ENCODE results near the gene INPP5F.

The INPP5F gene

GRCh38 chr10:119725828-119726675 lies at the start of gene INPP5F:
TSS of gene INPP5F (plus strand) at chr10:119726050. CDS start at chr10:119726263, 213 bp downstream.
- DNase-seq = peak; percentile 96 to 98
- no peak for TF ChIP-seq GATA1 (IDR thresholded peaks at IDR 0.05; ENCODE audit: low read depth, low read length)
- peak; percentile 52 for TF ChIP-seq POLR2A (IDR thresholded peaks at IDR 0.05; ENCODE audit: low read length)

- DNase-seq = no peak
- no peak for TF ChIP-seq POLR2A (IDR thresholded peaks at IDR 0.05; ENCODE audit: low read length)
- TF ChIP-seq GATA1 (IDR thresholded peaks at IDR 0.05; ENCODE audit: low read depth, low read length) = no peak
Measured at GRCh38 chr10:119677126-119677525, 48.7 kb upstream of the INPP5F start.

- no peak for DNase-seq
- TF ChIP-seq POLR2A (IDR thresholded peaks at IDR 0.05; ENCODE audit: low read length) (no peak), GATA1 (IDR thresholded peaks at IDR 0.05; ENCODE audit: low read depth, low read length) (no peak)
Measured at GRCh38 chr10:119677904-119678755, 47.7 kb upstream of the INPP5F start.

- TF ChIP-seq GATA1 (IDR thresholded peaks at IDR 0.05; ENCODE audit: low read depth, low read length) (no peak), POLR2A (IDR thresholded peaks at IDR 0.05; ENCODE audit: low read length) (no peak)
Measured at GRCh38 chr10:119679480-119679829, 46.4 kb upstream of the INPP5F start.

GRCh38 chr10:119680050-119680449 lies 45.8 kb upstream of the INPP5F start:
- TF ChIP-seq POLR2A (IDR thresholded peaks at IDR 0.05; ENCODE audit: low read length) = no peak
- TF ChIP-seq GATA1 (IDR thresholded peaks at IDR 0.05; ENCODE audit: low read depth, low read length) = no peak
- no peak for DNase-seq

More at GRCh38 chr10:119679480-119679829, 46.4 kb upstream of the INPP5F start:
- DNase-seq = no peak

GRCh38 chr10:119680650-119681081 lies 45.2 kb upstream of the INPP5F start:
- no peak for DNase-seq
- TF ChIP-seq POLR2A (IDR thresholded peaks at IDR 0.05; ENCODE audit: low read length) = no peak
- no peak for TF ChIP-seq GATA1 (IDR thresholded peaks at IDR 0.05; ENCODE audit: low read depth, low read length)

GRCh38 chr10:119686465-119687191 lies 39.2 kb upstream of the INPP5F start:
- peak; percentile 71 to 85 for DNase-seq
- no peak for TF ChIP-seq GATA1 (IDR thresholded peaks at IDR 0.05; ENCODE audit: low read depth, low read length)
- TF ChIP-seq POLR2A (IDR thresholded peaks at IDR 0.05; ENCODE audit: low read length) = no peak

- no peak for DNase-seq
- TF ChIP-seq POLR2A (IDR thresholded peaks at IDR 0.05; ENCODE audit: low read length) = no peak
- TF ChIP-seq GATA1 (IDR thresholded peaks at IDR 0.05; ENCODE audit: low read depth, low read length) = no peak
Measured at GRCh38 chr10:119687192-119688032, 38.4 kb upstream of the INPP5F start.

- TF ChIP-seq POLR2A (IDR thresholded peaks at IDR 0.05; ENCODE audit: low read length) = no peak
- no peak for TF ChIP-seq GATA1 (IDR thresholded peaks at IDR 0.05; ENCODE audit: low read depth, low read length)
- peak in 1 of 2 experiments; percentile 17 for DNase-seq
Measured at GRCh38 chr10:119688033-119688508, 37.8 kb upstream of the INPP5F start.

GRCh38 chr10:119689016-119689580 lies 36.8 kb upstream of the INPP5F start:
- no peak for TF ChIP-seq POLR2A (IDR thresholded peaks at IDR 0.05; ENCODE audit: low read length)
- TF ChIP-seq GATA1 (IDR thresholded peaks at IDR 0.05; ENCODE audit: low read depth, low read length) = no peak
- no peak for DNase-seq

GRCh38 chr10:119691726-119692125 lies 34.1 kb upstream of the INPP5F start:
- peak; percentile 59 to 79 for DNase-seq
- no peak for TF ChIP-seq GATA1 (IDR thresholded peaks at IDR 0.05; ENCODE audit: low read depth, low read length)
- no peak for TF ChIP-seq POLR2A (IDR thresholded peaks at IDR 0.05; ENCODE audit: low read length)

GRCh38 chr10:119693262-119693957 lies 32.4 kb upstream of the INPP5F start:
- TF ChIP-seq GATA1 (IDR thresholded peaks at IDR 0.05; ENCODE audit: low read depth, low read length) (no peak), POLR2A (IDR thresholded peaks at IDR 0.05; ENCODE audit: low read length) (no peak)
- DNase-seq = no peak
